IMR-90 (cell line): ENCODE measurements around the gene TMEM37. TPM values are rescaled to one million over a fixed set of nuclear protein-coding genes. Genes with fewer than 3 reads are reported as not detected.

ENCODE experiments used
- ATAC-seq: fragments of 200-7000 bp; cut with Tn5 transposase; 2 replicates; pipeline ENCODE4 v1.9.1; 2020; ENCODE audit warnings: low read depth, mild to moderate bottlenecking, moderate library complexity
- BruUV-seq: library from RNA; stranded (reverse); fragments of 400-500 nt; replicated peaks from 2 replicates; lab custom pipeline; 2021; lab: Mats Ljungman, UMichigan
- CTCF ChIA-PET: fragments of 300-600 bp; formaldehyde crosslinking; extraction: SDS; loops from one replicate; lab custom pipeline; 2021; ENCODE audit warnings: antibody characterized with exemption; lab: Yijun Ruan, JAX
- POLR2A ChIA-PET: fragments of 300-600 bp; sonication (Branson Sonifier 250); formaldehyde crosslinking; loops from one replicate; lab custom pipeline; 2022; ENCODE audit warnings: antibody characterized with exemption; ENCODE audit not compliant: unreplicated experiment; lab: Charles Lee
- DNase-seq: peaks from one replicate; pipeline ENCODE4 v3.0.0; 2013
- H2AFZ ChIP-seq: replicated peaks from 2 replicates; pipeline ENCODE3; 2013; ENCODE audit warnings: low read length, mild to moderate bottlenecking; ENCODE audit not compliant: poor library complexity
- H2AK5ac ChIP-seq: 2 replicates; pipeline ENCODE4 v1.6.1; 2013; ENCODE audit warnings: low read depth, low read length, inconsistent platforms
- H2AK9ac ChIP-seq: replicated peaks from 2 replicates; pipeline ENCODE3; 2013; ENCODE audit warnings: mild to moderate bottlenecking, low read depth, low read length, moderate library complexity; ENCODE audit not compliant: poor library complexity
- H2BK120ac ChIP-seq: 2 replicates; pipeline ENCODE4 v1.6.1; 2013; ENCODE audit warnings: low read depth, low read length, inconsistent platforms
- H2BK15ac ChIP-seq: 3 replicates; pipeline ENCODE4 v1.6.1; 2013; ENCODE audit warnings: low read depth, low read length, inconsistent platforms
- H2BK20ac ChIP-seq: 2 replicates; pipeline ENCODE4 v1.6.1; 2013; ENCODE audit warnings: low read depth, mild to moderate bottlenecking, inconsistent platforms, low read length, moderate library complexity
- H2BK5ac ChIP-seq: 2 replicates; pipeline ENCODE4 v1.6.1; 2013; ENCODE audit warnings: mild to moderate bottlenecking, low read depth, low read length, inconsistent platforms; ENCODE audit not compliant: poor library complexity, severe bottlenecking
- H3K14ac ChIP-seq: replicated peaks from 2 replicates; pipeline ENCODE4 v1.6.1; 2013; ENCODE audit warnings: low read depth, low read length, inconsistent platforms
- H3K18ac ChIP-seq: 2 replicates; pipeline ENCODE4 v1.6.1; 2013; ENCODE audit warnings: low read depth, low read length, control low read depth
- H3K23ac ChIP-seq: 2 replicates; pipeline ENCODE4 v1.6.1; 2013; ENCODE audit warnings: low read depth, low read length, inconsistent platforms
- H3K27ac ChIP-seq: 2 replicates; pipeline ENCODE4 v1.5.1; 2013; ENCODE audit warnings: mild to moderate bottlenecking, control low read depth, low read length; ENCODE audit not compliant: insufficient read depth
- H3K27me3 ChIP-seq: 2 replicates; pipeline ENCODE4 v1.6.1; 2013; ENCODE audit warnings: low read length; ENCODE audit not compliant: control insufficient read depth, insufficient read depth
- H3K36me3 ChIP-seq: 2 replicates; pipeline ENCODE4 v1.6.1; 2013; ENCODE audit warnings: low read length, mixed read lengths; ENCODE audit not compliant: control insufficient read depth, insufficient read depth
- H3K4ac ChIP-seq: 2 replicates; pipeline ENCODE4 v1.6.1; 2013; ENCODE audit warnings: low read depth, low read length, inconsistent platforms
- H3K4me1 ChIP-seq: 2 replicates; pipeline ENCODE4 v1.6.1; 2013; ENCODE audit warnings: low read length, mixed read lengths; ENCODE audit not compliant: control insufficient read depth, insufficient read depth
- H3K4me2 ChIP-seq: 2 replicates; pipeline ENCODE4 v1.6.1; 2013; ENCODE audit warnings: low read depth, mild to moderate bottlenecking, control low read depth, low read length, moderate library complexity
- H3K4me3 ChIP-seq: 2 replicates; pipeline ENCODE4 v1.5.1; 2013; ENCODE audit warnings: low read depth, mild to moderate bottlenecking, control low read depth, low read length, moderate library complexity; ENCODE audit not compliant: insufficient read depth
- H3K56ac ChIP-seq: 2 replicates; pipeline ENCODE4 v1.6.1; 2013; ENCODE audit warnings: low read length, inconsistent platforms; ENCODE audit not compliant: insufficient read depth; ENCODE audit errors: extremely low read depth
- H3K79me1 ChIP-seq, 2 experiments: 2 replicates each; pipeline ENCODE4 v1.6.1; 2013; ENCODE audit warnings: low read length in 2 of 2, inconsistent platforms in 1 of 2, low read depth in 1 of 2
- H3K9ac ChIP-seq: 2 replicates; pipeline ENCODE4 v1.6.1; 2013; ENCODE audit warnings: low read depth, low read length, control low read depth
- H3K9me1 ChIP-seq: 2 replicates; pipeline ENCODE4 v1.6.1; 2013; ENCODE audit warnings: low read length, inconsistent platforms; ENCODE audit not compliant: insufficient read depth
- H3K9me3 ChIP-seq: 2 replicates; pipeline ENCODE4 v1.6.1; 2013; ENCODE audit warnings: low read length; ENCODE audit not compliant: control insufficient read depth, insufficient read depth
- H4K20me1 ChIP-seq: 2 replicates; pipeline ENCODE4 v1.6.1; 2013; ENCODE audit warnings: low read length, inconsistent platforms; ENCODE audit not compliant: insufficient read depth
- H4K5ac ChIP-seq: 2 replicates; pipeline ENCODE4 v1.6.1; 2013; ENCODE audit warnings: mild to moderate bottlenecking, low read depth, low read length, control low read depth
- H4K8ac ChIP-seq, 2 experiments: 2 replicates each; pipeline ENCODE4 v1.6.1; 2013; ENCODE audit warnings: low read depth in 2 of 2, low read length in 2 of 2, control low read depth in 1 of 2, inconsistent platforms in 1 of 2
- H4K91ac ChIP-seq: 2 replicates; pipeline ENCODE4 v1.6.1; 2013; ENCODE audit warnings: low read depth, low read length, inconsistent platforms; ENCODE audit not compliant: insufficient read depth
- NFE2L2 ChIP-seq: fragments of 150-350 bp; IDR thresholded peaks from 2 replicates; pipeline ENCODE4 v1.6.1; 2016; ENCODE audit warnings: low read depth, mild to moderate bottlenecking, low read length
- RCOR1 ChIP-seq: IDR thresholded peaks from 2 replicates; pipeline ENCODE4 v1.6.1; 2012; ENCODE audit warnings: mild to moderate bottlenecking, low read length, improper control_type of control experiment; ENCODE audit not compliant: insufficient replicate concordance
- WGBS, 2 experiments: methylation state at CpG; one replicate each; pipeline versions ENCODE4 v1.1.5 to v1.1.7; 2013; ENCODE audit warnings: missing lambda C conversion rate in 2 of 2; ENCODE audit not compliant: insufficient read length in 1 of 2; ENCODE audit errors: extremely low coverage in 2 of 2; 5-methylcytosine and 5-hydroxymethylcytosine counted together
- dilution Hi-C: fragments of 300-500 bp; cut with HindIII; formaldehyde crosslinking; loops from one replicate; pipeline ENCODE4 v1.14.3; 2018; ENCODE audit warnings: low sequenced_read_pairs; ENCODE audit not compliant: unreplicated experiment
- in situ Hi-C: fragments of 300-500 bp; cut with MboI; formaldehyde crosslinking; loops from 3 replicates; pipeline ENCODE4 v1.14.3; 2019; ENCODE audit warnings: low sequenced_read_pairs, inconsistent platforms, mixed read lengths
- intact Hi-C: fragments of 100-400 bp; cut with micrococcal nuclease; formaldehyde crosslinking; loops from 2 replicates; pipeline ENCODE4 v1.10.0; 2022
- polyA plus RNA-seq, 3 experiments: library from polyadenylated mRNA; depleted of rRNA; stranded (reverse); fragments of >200 nt; gene quantifications; 2 replicates each; pipeline ENCODE4 v1.2.3, GENCODE V29; 2012; ENCODE audit warnings: low replicate concordance in 1 of 3
- total RNA-seq: library from RNA; depleted of rRNA; stranded (reverse); fragments of >200 nt; gene quantifications from 2 replicates; pipeline ENCODE4 v1.2.3, GENCODE V29; 2012

The TMEM37 gene
- total and polyA plus RNA-seq, 2 of the 4 experiments (the other 2 are of a cell fraction): under 0.01 to 0.39 TPM

DNA sequence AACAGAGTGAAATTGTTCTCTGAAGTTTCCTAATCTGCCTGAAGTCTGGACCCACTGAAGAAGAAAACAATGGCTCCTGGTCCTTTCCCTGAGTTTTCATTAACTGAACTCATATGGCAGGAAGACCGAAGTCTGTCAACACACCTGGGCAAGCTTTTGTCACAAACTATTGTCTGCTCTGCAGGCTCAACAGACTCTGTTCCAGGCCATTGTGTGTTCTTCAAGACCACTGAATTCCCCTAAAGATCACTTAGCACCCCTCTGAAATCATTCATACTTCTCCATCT is 6.6 kb upstream of the TMEM37 start:
- BruUV-seq: no TSS peak
- H3K9ac ChIP-seq: no peak overlapping the region
- WGBS, 2 experiments: 100% methylated on average over 1 of the region's 1 CpG; no CpG with 5 or more reads in 1 of the 2 experiments
- no peaks in the 10 kb centered on the region for H3K36me3 ChIP-seq
- H2BK20ac ChIP-seq: no peak overlapping the region
- H4K91ac ChIP-seq: no peak overlapping the region
- intact Hi-C loops: no loop called here
- no peak overlapping the region for H2BK5ac ChIP-seq
- H3K56ac ChIP-seq: no peak overlapping the region
- H2AK9ac ChIP-seq: no peak overlapping the region
- in situ Hi-C loops: no loop called here
- DNase-seq: no peak
- no peak overlapping the region for H4K5ac ChIP-seq
- no peak overlapping the region for H3K4ac ChIP-seq
- no peak overlapping the region for H3K18ac ChIP-seq
- H3K4me3 ChIP-seq: no peak overlapping the region
- peaks cover 43% of the 10 kb centered on the region for H3K27me3 ChIP-seq
- H4K20me1 ChIP-seq: no peaks in the 10 kb centered on the region
- H3K4me1 ChIP-seq: no peaks in the 10 kb centered on the region
- H4K8ac ChIP-seq: no peak overlapping the region
- H3K79me1 ChIP-seq: no peaks in the 10 kb centered on the region
- TF ChIP-seq RCOR1 (no peak), NFE2L2 (no peak)
- no peaks in the 10 kb centered on the region for H3K9me3 ChIP-seq
- CTCF ChIA-PET: no interaction called here
- H3K4me2 ChIP-seq: no peak overlapping the region
- no peak overlapping the region for H3K14ac ChIP-seq
- no peak overlapping the region for H3K27ac ChIP-seq
- dilution Hi-C loops: no loop called here
- POLR2A ChIA-PET: no interaction called here
- no peak overlapping the region for H3K23ac ChIP-seq
- ATAC-seq: no peak
- H2BK120ac ChIP-seq: no peak overlapping the region
- no peak overlapping the region for H2AFZ ChIP-seq
- no peak overlapping the region for H2AK5ac ChIP-seq
- no peaks in the 10 kb centered on the region for H3K9me1 ChIP-seq
- H2BK15ac ChIP-seq: no peak overlapping the region
